NCI-H2081 (cell line): ENCODE data around the gene SPO11.

Source experiments
- DNase-seq, 2 experiments: peaks; one replicate each; lab custom pipeline; 2025; lab: John Stamatoyannopoulos, UW

Gene SPO11

DNA sequence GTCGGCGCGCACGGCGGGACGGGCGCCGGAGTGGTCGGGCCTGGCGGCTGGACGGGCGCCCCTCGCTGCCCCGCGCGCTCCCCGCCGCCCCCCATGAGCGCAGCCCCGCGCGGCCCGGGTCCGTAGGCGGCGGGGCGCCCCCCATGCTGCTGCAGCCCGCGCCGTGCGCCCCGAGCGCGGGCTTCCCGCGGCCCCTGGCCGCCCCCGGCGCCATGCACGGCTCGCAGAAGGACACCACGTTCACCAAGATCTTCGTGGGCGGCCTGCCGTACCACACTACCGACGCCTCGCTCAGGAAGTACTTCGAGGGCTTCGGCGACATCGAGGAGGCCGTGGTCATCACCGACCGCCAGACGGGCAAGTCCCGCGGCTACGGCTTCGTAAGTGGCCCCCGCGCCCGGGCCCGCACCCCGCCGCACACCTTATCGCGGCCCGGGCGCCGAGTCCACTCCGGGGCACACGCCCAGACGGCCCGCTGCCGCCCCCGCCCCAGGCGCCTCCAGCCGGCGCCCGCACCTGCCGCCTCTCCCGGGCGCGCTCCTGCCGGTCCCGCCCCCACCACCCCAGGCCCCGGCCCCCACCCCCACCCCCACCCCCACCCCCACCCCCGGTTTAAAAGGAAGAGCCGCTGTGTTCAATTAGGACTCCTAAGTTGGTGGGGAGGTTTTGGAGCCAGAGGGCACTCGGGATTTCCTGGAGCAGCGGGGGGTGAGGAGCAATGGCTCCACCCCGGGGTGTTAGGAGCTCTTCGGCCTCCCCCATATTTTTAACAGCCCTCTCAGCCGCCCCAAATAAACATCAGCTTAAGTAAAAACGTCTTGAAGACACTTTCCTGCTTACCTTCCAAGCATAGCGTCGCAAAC, 62.1 kb downstream of the SPO11 start:
- DNase-seq: peak; percentile 41 to 57

- DNase-seq: peak; percentile 13 to 27
These were observed 63.1 kb downstream of the SPO11 start for GRCh38 chr20:57392512-57393271.
